Measurements from ENCODE around the gene CER1. TPM values are rescaled to one million over a fixed set of nuclear protein-coding genes. Genes with fewer than 3 reads are reported as not detected.

Gene CER1
- polyA plus RNA-seq, 1 of the 3 experiments (the other 2 are of a cell fraction), result not detected

DNA sequence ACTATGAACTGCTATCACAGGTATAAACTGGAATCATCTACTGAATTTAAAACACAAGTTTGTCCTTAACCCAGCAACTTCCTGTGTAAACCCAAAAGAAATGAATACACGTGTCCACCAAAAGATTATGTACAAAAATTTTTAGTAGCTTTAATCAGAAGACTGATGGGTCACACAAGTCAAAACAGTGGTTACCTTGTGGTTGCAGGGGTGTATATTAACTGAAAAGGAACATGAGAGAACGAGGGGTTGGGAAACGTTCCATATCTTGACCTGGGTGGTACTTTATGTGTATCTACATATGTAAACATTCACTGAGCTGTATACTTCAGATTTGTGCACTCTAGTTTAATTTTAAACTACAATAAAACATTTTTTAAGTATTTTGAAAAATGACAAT lies 47.9 kb downstream of the CER1 start:
- no peaks in the 10 kb centered on the region; the same call in 1 of the 2 replicates for H3K79me2 ChIP-seq (ENCODE audit: insufficient read depth)
- peaks cover 28 to 71% of the 10 kb centered on the region in 2 experiments for H3K36me3 ChIP-seq (replicated peaks in 1 of 2; ENCODE audit: control insufficient read depth in 1 of 2, insufficient read depth in 2 of 2, low read length in 1 of 2)
- ChIA-PET POLR2A (no interaction called here), CTCF (interaction anchor here (1.3 kb wide), 1 partner anchor 34 kb away, joined by 3 read pairs; no protein-coding TSS in a partner anchor)
- H3K4me3 ChIP-seq (ENCODE audit: low read depth in 2 of 2, low read length in 1 of 2), result no peak overlapping the region
- H3K9ac ChIP-seq, result no peak overlapping the region
- H3K27ac ChIP-seq (ENCODE audit: low read depth in 2 of 2, low read length in 1 of 2), result no peak overlapping the region
- peaks cover 13% of the 10 kb centered on the region for H3F3A ChIP-seq (replicated peaks; ENCODE audit: insufficient read depth)
- no peak overlapping the region for H3K4me2 ChIP-seq
- DNase-seq, result no peak
- TF ChIP-seq TAF1 (IDR thresholded peaks at IDR 0.05; ENCODE audit: borderline replicate concordance, low read depth, low read length), result no peak
- TF ChIP-seq MEF2A (IDR thresholded peaks at IDR 0.05; ENCODE audit: borderline replicate concordance, low read depth), result no peak
- no peak for TF ChIP-seq JUND (IDR thresholded peaks at IDR 0.05)
- TF ChIP-seq RAD21 (IDR thresholded peaks at IDR 0.05; ENCODE audit: low read length), result no peak
- TF ChIP-seq TEAD4 (IDR thresholded peaks at IDR 0.05; ENCODE audit: borderline replicate concordance, insufficient read depth), result no peak
- TF ChIP-seq MXI1 (IDR thresholded peaks at IDR 0.05; ENCODE audit: low read depth, low read length), result no peak
- TF ChIP-seq ZBTB33 (IDR thresholded peaks at IDR 0.05; ENCODE audit: borderline replicate concordance, low read depth), result no peak
- no peak for TF ChIP-seq FOXJ3 (CRISPR knock-in tag; IDR thresholded peaks at IDR 0.05)
- TF ChIP-seq GATA2 (CRISPR knock-in tag; IDR thresholded peaks at IDR 0.05), result no peak
- no peak for TF ChIP-seq CHD2 (IDR thresholded peaks at IDR 0.05; ENCODE audit: low read length, partially characterized antibody)
- H3K27me3 ChIP-seq (ENCODE audit: insufficient read depth), result no peaks in the 10 kb centered on the region
- WGBS (ENCODE audit: low lambda C conversion rate), result 93% methylated on average over 3 of the region's 3 CpGs
- no peak overlapping the region for H2AFZ ChIP-seq (ENCODE audit: low read depth)
- no peaks in the 10 kb centered on the region for H4K20me1 ChIP-seq (ENCODE audit: insufficient read depth)
- H3K9me2 ChIP-seq, result no peaks in the 10 kb centered on the region
- no peaks in the 10 kb centered on the region; a peak in 1 of 4 replicates for H3K4me1 ChIP-seq (ENCODE audit: control insufficient read depth in 1 of 2, insufficient read depth in 2 of 2, low read depth in 1 of 2, low read length in 1 of 2)
- H3K9me3 ChIP-seq, result no peaks in the 10 kb centered on the region

GRCh38 chr9:14671377-14671776 lies 51.2 kb downstream of the CER1 start:
- CTCF ChIA-PET, result interaction anchor here (1.5 kb wide), 1 partner anchor 10 kb away, joined by 10 read pairs; no protein-coding TSS in a partner anchor
- H3F3A ChIP-seq (replicated peaks; ENCODE audit: insufficient read depth), result peaks cover 13% of the 10 kb centered on the region
- no peak overlapping the region for H3K9ac ChIP-seq
- H3K79me2 ChIP-seq (ENCODE audit: insufficient read depth), result no peaks in the 10 kb centered on the region; the same call in 1 of the 2 replicates
- no peak overlapping the region for H3K4me3 ChIP-seq (ENCODE audit: low read depth in 2 of 2, low read length in 1 of 2)
- H3K27me3 ChIP-seq (ENCODE audit: insufficient read depth), result no peaks in the 10 kb centered on the region
- DNase-seq, result no peak
- no peaks in the 10 kb centered on the region for H4K20me1 ChIP-seq (ENCODE audit: insufficient read depth)
- WGBS (ENCODE audit: low lambda C conversion rate), result 73% methylated on average over 3 of the region's 3 CpGs
- H3K4me1 ChIP-seq (ENCODE audit: control insufficient read depth in 1 of 2, insufficient read depth in 2 of 2, low read depth in 1 of 2, low read length in 1 of 2), result no peaks in the 10 kb centered on the region
- peaks cover 23 to 49% of the 10 kb centered on the region in 2 experiments for H3K36me3 ChIP-seq (replicated peaks in 1 of 2; ENCODE audit: control insufficient read depth in 1 of 2, insufficient read depth in 2 of 2, low read length in 1 of 2)
- no peak overlapping the region for H2AFZ ChIP-seq (ENCODE audit: low read depth)
- no peak overlapping the region for H3K27ac ChIP-seq (ENCODE audit: low read depth in 2 of 2, low read length in 1 of 2)
- H3K9me3 ChIP-seq, result no peaks in the 10 kb centered on the region
- H3K4me2 ChIP-seq, result no peak overlapping the region
- no peaks in the 10 kb centered on the region for H3K9me2 ChIP-seq
- POLR2A ChIA-PET, result no interaction called here
- TF ChIP-seq JUND (IDR thresholded peaks at IDR 0.05) (no peak), CTCF (IDR thresholded peaks at IDR 0.05) (no peak), EZH2phosphoT487 (IDR thresholded peaks at IDR 0.05; ENCODE audit: borderline replicate concordance, low read depth) (no peak), MXI1 (IDR thresholded peaks at IDR 0.05; ENCODE audit: low read depth, low read length) (no peak), POLR2AphosphoS5 (IDR thresholded peaks at IDR 0.05; ENCODE audit: low read depth, low read length) (no peak), FOXJ3 (CRISPR knock-in tag; IDR thresholded peaks at IDR 0.05) (no peak), PBX3 (IDR thresholded peaks at IDR 0.05) (no peak), IRF3 (IDR thresholded peaks at IDR 0.05; ENCODE audit: low read depth, low read length) (no peak), TEAD4 (IDR thresholded peaks at IDR 0.05; ENCODE audit: borderline replicate concordance, insufficient read depth) (no peak), CHD2 (IDR thresholded peaks at IDR 0.05; ENCODE audit: low read length, partially characterized antibody) (no peak), EP300 (IDR thresholded peaks at IDR 0.05; ENCODE audit: borderline replicate concordance in 1 of 2, low read depth in 1 of 2, low read length in 1 of 2) (no peak), GABPA (IDR thresholded peaks at IDR 0.05; ENCODE audit: low read depth) (no peak), YY1 (IDR thresholded peaks at IDR 0.05; ENCODE audit: low read depth) (no peak), TAF1 (IDR thresholded peaks at IDR 0.05; ENCODE audit: borderline replicate concordance, low read depth, low read length) (no peak), NRF1 (IDR thresholded peaks at IDR 0.05; ENCODE audit: low read depth, low read length) (no peak), RFX5 (IDR thresholded peaks at IDR 0.05; ENCODE audit: low read length) (no peak)
- TF ChIP-seq, protein P1, sequence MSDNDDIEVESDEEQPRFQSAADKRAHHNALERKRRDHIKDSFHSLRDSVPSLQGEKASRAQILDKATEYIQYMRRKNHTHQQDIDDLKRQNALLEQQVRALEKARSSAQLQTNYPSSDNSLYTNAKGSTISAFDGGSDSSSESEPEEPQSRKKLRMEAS (IDR thresholded peaks at IDR 0.05; ENCODE audit: low read depth), result no peak

Measured in SK-N-SH (cell line).